Prostate gland (tissue), 2 donors: ENCODE measurements around the gene HKDC1.

Experiments
- POLR2A ChIP-seq: fragments of 450-650 bp; IDR thresholded peaks from one replicate; pipeline ENCODE4 v1.6.1; 2016; ENCODE audit warnings: antibody characterized with exemption, mild to moderate bottlenecking
- TF ChIP-seq, protein P1 (sequence below), 4 experiments: fragments of 200-600 bp in 2 of 4; fragments of 450-650 bp in 2 of 4; sonication (generic) in 2 of 4; IDR thresholded peaks; 1 replicate in 3 of 4; 2 replicates in 1 of 4; pipeline ENCODE4 v1.5.1; 2016 to 2019; ENCODE audit warnings: antibody characterized with exemption in 4 of 4, mild to moderate bottlenecking in 2 of 4, moderate library complexity in 2 of 4

DNA sequence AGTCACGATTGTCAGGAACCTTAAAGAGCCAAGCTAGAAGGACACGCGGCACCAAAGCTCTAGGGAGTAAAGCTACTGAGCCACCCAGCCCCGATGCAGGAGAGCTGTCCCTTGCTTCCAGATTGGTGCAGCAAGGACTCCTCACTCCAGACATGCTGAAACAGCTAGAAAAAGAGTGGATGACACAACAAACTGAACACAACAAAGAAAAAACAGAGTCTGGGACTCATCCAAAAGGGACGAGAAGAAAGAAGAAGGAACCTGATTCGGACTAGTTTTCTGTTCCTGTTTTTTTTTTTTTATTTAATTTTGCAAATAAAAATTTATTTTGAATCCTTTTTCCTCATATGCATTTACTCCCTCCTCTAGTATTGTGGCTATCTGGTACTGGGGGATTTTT lies 11.4 kb upstream of the HKDC1 start:
- TF ChIP-seq, protein P1, sequence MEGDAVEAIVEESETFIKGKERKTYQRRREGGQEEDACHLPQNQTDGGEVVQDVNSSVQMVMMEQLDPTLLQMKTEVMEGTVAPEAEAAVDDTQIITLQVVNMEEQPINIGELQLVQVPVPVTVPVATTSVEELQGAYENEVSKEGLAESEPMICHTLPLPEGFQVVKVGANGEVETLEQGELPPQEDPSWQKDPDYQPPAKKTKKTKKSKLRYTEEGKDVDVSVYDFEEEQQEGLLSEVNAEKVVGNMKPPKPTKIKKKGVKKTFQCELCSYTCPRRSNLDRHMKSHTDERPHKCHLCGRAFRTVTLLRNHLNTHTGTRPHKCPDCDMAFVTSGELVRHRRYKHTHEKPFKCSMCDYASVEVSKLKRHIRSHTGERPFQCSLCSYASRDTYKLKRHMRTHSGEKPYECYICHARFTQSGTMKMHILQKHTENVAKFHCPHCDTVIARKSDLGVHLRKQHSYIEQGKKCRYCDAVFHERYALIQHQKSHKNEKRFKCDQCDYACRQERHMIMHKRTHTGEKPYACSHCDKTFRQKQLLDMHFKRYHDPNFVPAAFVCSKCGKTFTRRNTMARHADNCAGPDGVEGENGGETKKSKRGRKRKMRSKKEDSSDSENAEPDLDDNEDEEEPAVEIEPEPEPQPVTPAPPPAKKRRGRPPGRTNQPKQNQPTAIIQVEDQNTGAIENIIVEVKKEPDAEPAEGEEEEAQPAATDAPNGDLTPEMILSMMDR (IDR thresholded peaks at IDR 0.05) = no peak
- no peak for TF ChIP-seq POLR2A
